Karpas-422 (cell line): ENCODE measurements around the gene PGS1. TPM values are rescaled to one million over a fixed set of nuclear protein-coding genes. Genes with fewer than 3 reads are reported as not detected.

Source experiments
- DNase-seq: peaks from one replicate; pipeline ENCODE4 v3.0.0-alpha.2; 2015
- H2AFZ ChIP-seq: fragments of 200-600 bp; sonication (generic); 2 replicates; pipeline ENCODE4 v1.6.1; 2014; ENCODE audit warnings: antibody characterized with exemption, low read length, mixed read lengths
- H3K27ac ChIP-seq: fragments of 200-600 bp; sonication (generic); 2 replicates; pipeline ENCODE4 v1.5.1; 2014; ENCODE audit warnings: mild to moderate bottlenecking, low read length, moderate library complexity
- H3K27me3 ChIP-seq: fragments of 200-600 bp; sonication (generic); 2 replicates; pipeline ENCODE4 v1.6.1; 2014; ENCODE audit warnings: low read length, mixed read lengths
- H3K36me3 ChIP-seq: fragments of 200-600 bp; sonication (generic); 2 replicates; pipeline ENCODE4 v1.6.1; 2014; ENCODE audit warnings: low read length, mixed read lengths; ENCODE audit not compliant: insufficient read depth
- H3K4me1 ChIP-seq: fragments of 200-600 bp; sonication (generic); 2 replicates; pipeline ENCODE4 v1.6.1; 2014; ENCODE audit warnings: mild to moderate bottlenecking, low read length, mixed read lengths
- H3K4me2 ChIP-seq: fragments of 200-600 bp; sonication (generic); 2 replicates; pipeline ENCODE4 v1.6.1; 2014; ENCODE audit warnings: low read length, low read depth, mild to moderate bottlenecking; ENCODE audit not compliant: poor library complexity, severe bottlenecking
- H3K4me3 ChIP-seq: fragments of 200-600 bp; sonication (generic); 2 replicates; pipeline ENCODE4 v1.5.1; 2014; ENCODE audit warnings: mild to moderate bottlenecking, antibody characterized with exemption, low read length, mixed read lengths
- H3K79me2 ChIP-seq: fragments of 200-600 bp; sonication (generic); 2 replicates; pipeline ENCODE4 v1.6.1; 2014; ENCODE audit warnings: mild to moderate bottlenecking, low read length, mixed read lengths
- H3K9ac ChIP-seq: fragments of 200-600 bp; sonication (generic); 2 replicates; pipeline ENCODE4 v1.6.0; 2014; ENCODE audit warnings: low read length
- H3K9me2 ChIP-seq: fragments of 200-600 bp; sonication (generic), shearing (Covaris generic); replicated peaks from 2 replicates; pipeline ENCODE4 v1.6.0; 2014; ENCODE audit warnings: mild to moderate bottlenecking, low read length, moderate library complexity; ENCODE audit not compliant: insufficient read depth
- H3K9me3 ChIP-seq: fragments of 300-700, 200-600 bp; sonication (generic); 2 replicates; pipeline ENCODE4 v1.6.1; 2014; ENCODE audit warnings: low read length, mixed read lengths
- H4K20me1 ChIP-seq: fragments of 200-600 bp; sonication (generic); 2 replicates; pipeline ENCODE4 v1.6.1; 2014; ENCODE audit warnings: mild to moderate bottlenecking, antibody characterized with exemption, low read length, low read depth; ENCODE audit not compliant: insufficient read depth
- total RNA-seq: library from RNA; depleted of rRNA; stranded (reverse); fragments of >200 nt; shearing (Covaris generic); gene quantifications from 2 replicates; pipeline ENCODE4 v1.2.3, GENCODE V29; 2014; ENCODE audit warnings: low replicate concordance

Gene PGS1
- total RNA-seq, 1 experiment from 2014 or later, result 15.9 TPM

- H3K4me1 ChIP-seq, result no peaks in the 10 kb centered on the region
- no peaks in the 10 kb centered on the region for H3K9me3 ChIP-seq
- H3K36me3 ChIP-seq, result no peaks in the 10 kb centered on the region
- no peaks in the 10 kb centered on the region for H3K79me2 ChIP-seq
- H3K27me3 ChIP-seq, result no peaks in the 10 kb centered on the region
- H4K20me1 ChIP-seq, result peaks cover 9% of the 10 kb centered on the region; the same call in 1 of the 2 replicates
- no peak overlapping the region for H3K4me3 ChIP-seq
- no peak overlapping the region for H3K9ac ChIP-seq
- no peak overlapping the region for H3K27ac ChIP-seq
- no peaks in the 10 kb centered on the region for H3K9me2 ChIP-seq
- DNase-seq, result no peak
- no peak overlapping the region for H3K4me2 ChIP-seq
- no peak overlapping the region for H2AFZ ChIP-seq
Measured at GRCh38 chr17:78438694-78439325, 60.4 kb downstream of the PGS1 start.

GRCh38 chr17:78441271-78441971 is 63.0 kb downstream of the PGS1 start:
- H3K27ac ChIP-seq, result no peak overlapping the region
- no peaks in the 10 kb centered on the region for H3K36me3 ChIP-seq
- no peak overlapping the region for H3K9ac ChIP-seq
- H2AFZ ChIP-seq, result no peak overlapping the region
- no peak for DNase-seq
- no peak overlapping the region for H3K4me2 ChIP-seq
- no peaks in the 10 kb centered on the region for H3K27me3 ChIP-seq
- no peaks in the 10 kb centered on the region for H3K79me2 ChIP-seq
- H4K20me1 ChIP-seq, result no peaks in the 10 kb centered on the region
- H3K9me2 ChIP-seq, result no peaks in the 10 kb centered on the region
- H3K4me1 ChIP-seq, result no peaks in the 10 kb centered on the region
- H3K9me3 ChIP-seq, result no peaks in the 10 kb centered on the region
- no peak overlapping the region for H3K4me3 ChIP-seq

- Histone ChIP-seq H4K20me1 (no peaks in the 10 kb centered on the region), H3K9me3 (no peaks in the 10 kb centered on the region), H3K36me3 (no peaks in the 10 kb centered on the region), H3K4me2 (no peak overlapping the region), H3K4me3 (no peak overlapping the region), H3K79me2 (no peaks in the 10 kb centered on the region), H3K4me1 (no peaks in the 10 kb centered on the region), H3K9me2 (no peaks in the 10 kb centered on the region), H3K27ac (no peak overlapping the region), H3K9ac (no peak overlapping the region), H3K27me3 (no peaks in the 10 kb centered on the region), H2AFZ (no peak overlapping the region)
- no peak for DNase-seq
Measured at GRCh38 chr17:78442648-78443218, 64.3 kb downstream of the PGS1 start.

- Histone ChIP-seq H3K36me3 (no peaks in the 10 kb centered on the region), H2AFZ (no peak overlapping the region), H4K20me1 (no peaks in the 10 kb centered on the region), H3K4me3 (no peak overlapping the region), H3K27me3 (no peaks in the 10 kb centered on the region), H3K27ac (no peak overlapping the region), H3K4me1 (no peaks in the 10 kb centered on the region), H3K9me2 (no peaks in the 10 kb centered on the region), H3K4me2 (no peak overlapping the region), H3K9me3 (no peaks in the 10 kb centered on the region), H3K9ac (no peak overlapping the region), H3K79me2 (no peaks in the 10 kb centered on the region)
- no peak for DNase-seq
Measured at GRCh38 chr17:78444392-78444791, 65.9 kb downstream of the PGS1 start.

DNA sequence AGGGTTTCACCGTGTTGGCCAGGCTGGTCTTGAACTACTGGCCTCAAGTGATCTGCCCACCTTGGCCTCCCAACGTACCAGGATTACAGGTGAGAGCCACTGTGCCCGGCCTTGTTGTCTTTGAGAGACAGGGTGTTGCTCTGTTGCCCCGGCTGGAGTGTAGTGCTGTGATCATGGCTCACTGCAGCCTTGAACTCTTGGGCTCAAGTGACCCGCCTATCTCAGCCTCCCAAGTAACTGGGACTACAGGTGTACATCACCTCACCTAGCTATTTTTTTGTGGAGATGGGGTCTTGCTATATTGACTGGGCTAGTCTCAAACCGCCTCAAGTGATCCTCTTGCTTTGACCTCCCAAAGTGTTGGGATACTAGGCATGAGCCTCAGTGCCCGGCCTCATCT is 68.4 kb downstream of the PGS1 start:
- Histone ChIP-seq H3K36me3 (no peaks in the 10 kb centered on the region), H3K4me3 (no peak overlapping the region), H3K4me2 (no peak overlapping the region), H3K9me3 (no peaks in the 10 kb centered on the region), H3K27ac (no peak overlapping the region), H4K20me1 (no peaks in the 10 kb centered on the region), H2AFZ (no peak overlapping the region), H3K9me2 (no peaks in the 10 kb centered on the region), H3K4me1 (peaks cover 14% of the 10 kb centered on the region), H3K79me2 (no peaks in the 10 kb centered on the region), H3K27me3 (no peaks in the 10 kb centered on the region), H3K9ac (no peak overlapping the region)
- no peak for DNase-seq

DNA sequence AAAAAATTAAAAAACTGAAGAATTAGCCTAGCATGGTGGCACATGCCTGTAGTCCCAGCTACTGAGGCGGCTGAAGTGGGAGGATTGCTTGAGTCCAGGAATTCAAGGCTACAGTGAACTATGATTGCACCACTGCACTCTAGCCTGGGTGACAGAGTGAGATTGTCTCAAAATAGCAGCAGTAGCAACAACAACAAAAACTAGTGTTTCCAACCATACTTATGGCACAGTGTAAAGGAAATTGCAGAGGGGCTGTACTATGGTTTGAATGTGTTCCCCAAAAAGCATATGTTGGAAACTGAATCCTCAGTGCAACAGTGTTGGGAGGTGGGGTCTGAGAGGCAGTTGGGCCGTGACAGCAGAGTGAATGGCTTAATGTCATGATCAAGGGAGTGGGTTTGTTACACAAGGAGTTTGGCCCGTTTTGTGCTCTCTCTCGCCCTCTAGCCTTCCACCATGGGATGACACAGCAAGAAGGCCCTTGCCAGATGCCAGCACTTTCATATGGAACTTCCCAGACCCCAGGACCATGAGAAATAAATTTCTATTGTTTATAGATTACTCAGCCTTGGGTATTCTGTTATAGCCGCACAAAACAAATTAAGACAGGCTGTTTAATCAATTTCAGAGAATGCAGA is 70.0 kb downstream of the PGS1 start:
- DNase-seq, result no peak
- H3K9ac ChIP-seq, result no peak overlapping the region
- H3K4me3 ChIP-seq, result no peak overlapping the region
- no peak overlapping the region for H2AFZ ChIP-seq
- no peak overlapping the region for H3K27ac ChIP-seq
- H3K9me2 ChIP-seq, result no peaks in the 10 kb centered on the region
- no peaks in the 10 kb centered on the region for H3K79me2 ChIP-seq
- no peaks in the 10 kb centered on the region for H4K20me1 ChIP-seq
- H3K36me3 ChIP-seq, result no peaks in the 10 kb centered on the region
- H3K27me3 ChIP-seq, result no peaks in the 10 kb centered on the region
- H3K4me1 ChIP-seq, result peaks cover 14% of the 10 kb centered on the region
- H3K9me3 ChIP-seq, result no peaks in the 10 kb centered on the region
- no peak overlapping the region for H3K4me2 ChIP-seq

DNA sequence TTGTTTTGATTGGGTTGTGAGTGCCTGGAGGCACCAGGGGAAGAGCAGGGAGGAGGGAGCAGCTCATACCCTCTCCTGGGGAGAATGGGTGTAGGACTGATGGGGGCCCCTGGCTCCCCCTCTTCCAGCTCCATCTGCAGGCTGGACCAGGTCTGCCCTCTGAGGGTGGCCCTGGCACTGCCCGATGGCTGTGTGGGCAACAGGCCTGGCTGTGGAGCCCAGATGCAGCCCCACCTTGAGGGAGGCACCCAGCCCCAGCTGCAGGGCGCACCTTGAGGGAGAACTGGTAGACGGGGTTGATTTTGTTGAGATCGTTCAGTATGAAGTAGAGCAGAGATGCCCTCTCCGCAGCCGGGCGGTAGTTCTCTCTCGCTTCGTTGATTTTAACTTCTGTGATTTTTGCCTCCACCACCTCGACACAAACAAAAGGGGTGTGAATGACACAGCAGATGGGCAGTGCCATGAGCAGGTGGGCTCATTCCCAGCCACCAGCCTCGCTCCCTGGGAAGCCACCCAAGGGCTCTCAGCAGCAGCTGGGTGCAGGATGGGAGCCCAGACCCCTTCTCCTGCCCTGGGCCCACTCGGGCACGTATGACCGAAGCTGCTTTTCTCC is 71.6 kb downstream of the PGS1 start:
- no peaks in the 10 kb centered on the region for H3K27me3 ChIP-seq
- no peak overlapping the region for H3K9ac ChIP-seq
- H3K4me3 ChIP-seq, result no peak overlapping the region
- H4K20me1 ChIP-seq, result no peaks in the 10 kb centered on the region
- H3K4me1 ChIP-seq, result peaks cover 14% of the 10 kb centered on the region
- H3K4me2 ChIP-seq, result no peak overlapping the region
- no peak for DNase-seq
- H2AFZ ChIP-seq, result no peak overlapping the region
- no peaks in the 10 kb centered on the region for H3K9me2 ChIP-seq
- no peaks in the 10 kb centered on the region for H3K9me3 ChIP-seq
- H3K36me3 ChIP-seq, result no peaks in the 10 kb centered on the region
- H3K79me2 ChIP-seq, result no peaks in the 10 kb centered on the region
- no peak overlapping the region for H3K27ac ChIP-seq
